KOPT-K1 (cell line): ENCODE data around the gene ANKRD29.

ENCODE experiments used
- H3K27ac ChIP-seq: fragments of 200-600 bp; sonication (generic); 2 replicates; pipeline ENCODE4 v1.5.1; 2016; ENCODE audit warnings: antibody characterized with exemption, mild to moderate bottlenecking, low read depth, low read length; ENCODE audit not compliant: poor library complexity, severe bottlenecking
- H3K36me3 ChIP-seq: fragments of 200-600 bp; sonication (generic); 2 replicates; pipeline ENCODE4 v1.5.1; 2017; ENCODE audit warnings: antibody characterized with exemption, mild to moderate bottlenecking, low read length, moderate library complexity; ENCODE audit not compliant: insufficient read depth
- H3K9me3 ChIP-seq: fragments of 200-600 bp; sonication (generic); 2 replicates; pipeline ENCODE4 v1.5.1; 2017; ENCODE audit warnings: antibody characterized with exemption, low read length, mild to moderate bottlenecking; ENCODE audit not compliant: insufficient read depth, poor library complexity, severe bottlenecking

Gene ANKRD29

DNA sequence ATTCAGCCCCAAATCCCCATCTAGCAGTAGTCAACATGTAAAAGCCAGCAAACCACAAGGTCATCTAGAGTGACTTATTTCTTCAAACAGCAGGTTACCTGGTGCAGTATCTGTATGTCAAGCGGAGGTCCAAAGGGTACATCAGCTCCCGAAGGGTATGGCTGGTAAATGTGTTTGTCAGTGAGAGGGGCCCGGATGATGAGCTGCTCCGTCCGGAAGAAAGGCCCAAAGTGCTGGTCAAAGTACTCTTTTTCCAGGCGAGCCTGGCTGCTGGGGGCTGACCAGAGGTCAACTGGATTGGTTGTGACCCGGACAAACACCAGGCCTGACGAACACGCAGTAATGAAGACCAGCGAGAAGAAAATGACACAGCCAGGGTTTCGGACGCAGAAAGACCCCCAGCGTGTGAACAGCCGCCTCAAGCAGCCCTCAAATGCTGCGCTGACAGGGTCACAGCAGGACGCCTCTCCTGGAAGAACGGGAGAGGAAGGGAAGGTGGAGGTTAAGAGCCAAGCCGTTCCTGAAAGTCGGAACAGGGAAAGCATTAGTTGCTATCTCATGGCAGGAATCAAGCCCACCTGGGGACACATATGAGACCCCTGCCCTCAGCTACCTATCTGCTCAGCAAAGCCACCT lies 106.4 kb downstream of the ANKRD29 start:
- Histone ChIP-seq H3K36me3 (peaks cover 93% of the 10 kb centered on the region), H3K9me3 (no peaks in the 10 kb centered on the region), H3K27ac (no peak overlapping the region)

DNA sequence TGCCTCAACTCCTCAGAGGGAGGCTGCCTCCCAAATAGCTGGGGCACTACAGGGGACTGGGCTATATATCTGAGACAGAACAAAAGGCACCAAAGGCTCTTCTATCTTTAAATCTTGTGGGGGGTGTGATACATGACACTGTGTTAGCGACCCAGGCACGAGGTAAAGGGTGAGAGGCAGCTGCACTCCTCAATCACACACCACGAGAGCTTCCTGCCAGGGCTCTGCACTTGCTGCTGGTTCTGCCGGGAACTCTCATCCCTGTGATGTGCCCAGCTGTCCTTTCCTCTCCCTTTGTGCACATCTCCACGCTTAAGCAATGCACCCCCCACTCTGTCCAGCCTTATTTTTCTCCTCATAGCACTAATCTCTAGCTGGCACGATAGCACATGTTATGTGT lies 108.8 kb downstream of the ANKRD29 start:
- Histone ChIP-seq H3K27ac (peak overlapping the region; percentile 38), H3K9me3 (no peaks in the 10 kb centered on the region), H3K36me3 (peaks cover 93% of the 10 kb centered on the region)

DNA sequence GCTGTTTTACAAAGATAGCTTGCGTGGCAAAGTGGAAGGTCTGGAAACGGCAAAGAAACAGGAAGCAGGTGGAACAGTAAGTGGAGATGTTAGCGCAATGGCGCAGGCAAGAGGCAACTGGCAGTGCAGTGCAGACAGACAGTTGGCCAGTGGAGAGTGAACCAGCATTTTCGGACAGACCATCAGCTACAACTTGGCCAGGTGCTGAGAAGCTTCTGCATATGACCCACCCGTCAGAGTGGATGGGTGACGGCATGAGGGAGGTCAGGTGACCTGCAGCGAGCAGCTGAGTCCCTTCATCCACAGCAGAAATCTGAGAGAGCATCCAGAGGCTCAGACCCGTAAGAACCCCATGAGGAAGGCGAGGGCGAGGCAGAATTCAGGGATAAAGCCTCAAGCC lies 110.2 kb downstream of the ANKRD29 start:
- Histone ChIP-seq H3K36me3 (peaks cover 97% of the 10 kb centered on the region), H3K9me3 (no peaks in the 10 kb centered on the region), H3K27ac (no peak overlapping the region)

DNA sequence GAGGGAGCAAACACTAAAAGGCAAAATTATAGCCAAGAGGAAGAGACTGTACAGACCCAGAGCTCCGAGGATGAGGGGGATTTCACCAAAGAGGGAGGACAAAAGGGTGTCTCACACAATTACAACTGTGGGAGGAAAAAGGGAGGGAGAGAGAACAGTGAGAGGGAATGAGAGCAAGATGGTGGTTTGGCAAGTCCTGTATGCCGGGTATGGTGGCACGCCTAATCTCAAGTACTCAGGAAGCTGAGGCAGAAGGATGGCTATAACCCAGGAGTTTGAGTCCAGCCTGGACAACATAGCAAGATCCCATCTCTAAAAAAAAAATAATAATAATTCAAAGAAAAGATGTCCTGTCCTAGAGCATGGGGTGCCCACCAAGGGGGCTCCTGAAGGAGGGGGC lies 110.7 kb downstream of the ANKRD29 start:
- no peaks in the 10 kb centered on the region for H3K9me3 ChIP-seq
- H3K36me3 ChIP-seq, result peaks cover 97% of the 10 kb centered on the region
- no peak overlapping the region for H3K27ac ChIP-seq

DNA sequence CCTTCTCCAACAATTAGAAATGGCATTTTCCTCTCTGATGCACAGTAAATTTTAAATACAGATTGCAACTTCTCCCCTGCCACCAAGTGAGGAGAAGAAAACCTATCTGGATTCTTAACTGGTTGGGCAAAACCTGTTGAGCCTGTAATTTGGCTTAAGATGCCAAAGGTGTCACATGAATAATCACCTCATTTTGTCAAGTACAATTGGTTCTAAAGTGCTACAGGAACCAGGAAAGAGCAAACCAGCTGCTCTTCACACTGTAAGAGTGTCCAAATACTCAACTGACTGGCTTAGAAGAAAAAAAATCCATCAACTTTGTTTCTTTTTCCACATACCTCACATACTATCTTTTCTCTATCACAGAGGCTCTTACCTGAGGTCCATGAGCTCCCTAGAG lies 111.8 kb downstream of the ANKRD29 start:
- Histone ChIP-seq H3K36me3 (peaks cover 95% of the 10 kb centered on the region), H3K27ac (no peak overlapping the region), H3K9me3 (no peaks in the 10 kb centered on the region)
